ENCODE measurements around the gene NFKBIE. TPM values are rescaled to one million over a fixed set of nuclear protein-coding genes. Genes with fewer than 3 reads are reported as not detected.

Gene NFKBIE
- total RNA-seq, 1 experiment from 2014 or later = 24.9 TPM

DNA sequence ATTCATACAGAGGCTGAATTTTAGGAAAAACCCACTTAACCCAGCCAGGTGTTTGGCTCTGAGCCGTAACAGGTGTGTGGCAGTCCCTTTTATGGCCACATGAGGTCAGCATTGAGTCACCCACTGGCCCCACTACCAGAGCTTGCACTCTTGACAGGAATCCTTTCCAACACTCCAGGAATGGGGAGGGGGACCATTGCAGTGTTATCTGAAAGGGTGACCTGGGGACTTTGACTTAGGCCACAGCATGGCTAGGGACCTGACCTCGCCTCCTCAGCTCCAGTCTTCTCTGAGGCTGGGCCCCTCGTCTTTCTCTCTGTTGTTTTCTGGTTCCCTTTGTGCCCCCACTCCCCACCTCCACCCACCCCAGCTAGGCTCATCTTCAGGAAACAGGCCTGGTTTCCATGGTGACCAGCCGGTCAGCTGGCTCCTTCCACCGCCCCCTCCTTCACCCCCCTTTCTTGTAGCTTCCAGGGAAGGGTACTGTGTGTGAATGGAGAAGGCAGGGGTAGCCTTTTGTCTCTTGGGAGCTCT lies 2.8 kb upstream of the NFKBIE start:
- no peak for DNase-seq (ENCODE audit: low read depth, low spot score)
- TF ChIP-seq, protein P1, sequence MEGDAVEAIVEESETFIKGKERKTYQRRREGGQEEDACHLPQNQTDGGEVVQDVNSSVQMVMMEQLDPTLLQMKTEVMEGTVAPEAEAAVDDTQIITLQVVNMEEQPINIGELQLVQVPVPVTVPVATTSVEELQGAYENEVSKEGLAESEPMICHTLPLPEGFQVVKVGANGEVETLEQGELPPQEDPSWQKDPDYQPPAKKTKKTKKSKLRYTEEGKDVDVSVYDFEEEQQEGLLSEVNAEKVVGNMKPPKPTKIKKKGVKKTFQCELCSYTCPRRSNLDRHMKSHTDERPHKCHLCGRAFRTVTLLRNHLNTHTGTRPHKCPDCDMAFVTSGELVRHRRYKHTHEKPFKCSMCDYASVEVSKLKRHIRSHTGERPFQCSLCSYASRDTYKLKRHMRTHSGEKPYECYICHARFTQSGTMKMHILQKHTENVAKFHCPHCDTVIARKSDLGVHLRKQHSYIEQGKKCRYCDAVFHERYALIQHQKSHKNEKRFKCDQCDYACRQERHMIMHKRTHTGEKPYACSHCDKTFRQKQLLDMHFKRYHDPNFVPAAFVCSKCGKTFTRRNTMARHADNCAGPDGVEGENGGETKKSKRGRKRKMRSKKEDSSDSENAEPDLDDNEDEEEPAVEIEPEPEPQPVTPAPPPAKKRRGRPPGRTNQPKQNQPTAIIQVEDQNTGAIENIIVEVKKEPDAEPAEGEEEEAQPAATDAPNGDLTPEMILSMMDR (IDR thresholded peaks at IDR 0.05) = peak; percentile 98
- TF ChIP-seq, protein P2, sequence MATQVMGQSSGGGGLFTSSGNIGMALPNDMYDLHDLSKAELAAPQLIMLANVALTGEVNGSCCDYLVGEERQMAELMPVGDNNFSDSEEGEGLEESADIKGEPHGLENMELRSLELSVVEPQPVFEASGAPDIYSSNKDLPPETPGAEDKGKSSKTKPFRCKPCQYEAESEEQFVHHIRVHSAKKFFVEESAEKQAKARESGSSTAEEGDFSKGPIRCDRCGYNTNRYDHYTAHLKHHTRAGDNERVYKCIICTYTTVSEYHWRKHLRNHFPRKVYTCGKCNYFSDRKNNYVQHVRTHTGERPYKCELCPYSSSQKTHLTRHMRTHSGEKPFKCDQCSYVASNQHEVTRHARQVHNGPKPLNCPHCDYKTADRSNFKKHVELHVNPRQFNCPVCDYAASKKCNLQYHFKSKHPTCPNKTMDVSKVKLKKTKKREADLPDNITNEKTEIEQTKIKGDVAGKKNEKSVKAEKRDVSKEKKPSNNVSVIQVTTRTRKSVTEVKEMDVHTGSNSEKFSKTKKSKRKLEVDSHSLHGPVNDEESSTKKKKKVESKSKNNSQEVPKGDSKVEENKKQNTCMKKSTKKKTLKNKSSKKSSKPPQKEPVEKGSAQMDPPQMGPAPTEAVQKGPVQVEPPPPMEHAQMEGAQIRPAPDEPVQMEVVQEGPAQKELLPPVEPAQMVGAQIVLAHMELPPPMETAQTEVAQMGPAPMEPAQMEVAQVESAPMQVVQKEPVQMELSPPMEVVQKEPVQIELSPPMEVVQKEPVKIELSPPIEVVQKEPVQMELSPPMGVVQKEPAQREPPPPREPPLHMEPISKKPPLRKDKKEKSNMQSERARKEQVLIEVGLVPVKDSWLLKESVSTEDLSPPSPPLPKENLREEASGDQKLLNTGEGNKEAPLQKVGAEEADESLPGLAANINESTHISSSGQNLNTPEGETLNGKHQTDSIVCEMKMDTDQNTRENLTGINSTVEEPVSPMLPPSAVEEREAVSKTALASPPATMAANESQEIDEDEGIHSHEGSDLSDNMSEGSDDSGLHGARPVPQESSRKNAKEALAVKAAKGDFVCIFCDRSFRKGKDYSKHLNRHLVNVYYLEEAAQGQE (IDR thresholded peaks at IDR 0.05; ENCODE audit: insufficient read depth in 1 of 2, low read depth in 2 of 2, low read length in 1 of 2) = 0 out of 4 replicates have a peak, but pooled peaks of 1 of the 2 experiments have one; percentile 15
- TF ChIP-seq TCF7L2 (IDR thresholded peaks at IDR 0.05; ENCODE audit: low read depth, low read length) (no peak), SIN3A (IDR thresholded peaks at IDR 0.05; ENCODE audit: borderline replicate concordance, insufficient read depth, low read depth, low read length) (no peak), POLR2AphosphoS5 (IDR thresholded peaks at IDR 0.05; ENCODE audit: low read depth, low read length) (no peak)
- Histone ChIP-seq H3K4me3 (ENCODE audit: low read depth in 2 of 2, low read length in 2 of 2) (no peak overlapping the region), H3K9me3 (ENCODE audit: control insufficient read depth, insufficient read depth, low read depth, low read length) (no peaks in the 10 kb centered on the region), H3K36me3 (ENCODE audit: control insufficient read depth, insufficient read depth, low read length) (no peaks in the 10 kb centered on the region; the same call in 1 of the 2 replicates), H3K27ac (ENCODE audit: low read length) (no peak overlapping the region), H3K27me3 (ENCODE audit: control insufficient read depth, insufficient read depth, low read length) (peaks cover 16% of the 10 kb centered on the region), H3K4me1 (ENCODE audit: control insufficient read depth, insufficient read depth, low read length) (peaks cover 10% of the 10 kb centered on the region)
- intact Hi-C loops (cut with micrococcal nuclease; ENCODE audit: unreplicated experiment) = loop anchor here (1.0 to 2.0 kb wide), 2 partner anchors 37 to 70 kb away; no protein-coding TSS in a partner anchor
- CTCF ChIA-PET = interaction anchor here (0.5 to 2.0 kb wide), 14 partner anchors 9 to 562 kb away, joined by 3 to 18 read pairs (median 4); partner anchors contain the start of genes AARS2 and CDC5L
- BruUV-seq (replicated peaks) = no TSS peak
- in situ Hi-C loops (cut with HindIII; ENCODE audit: low pct_unique_long_range_greater_than_20kb, low sequenced_read_pairs) = no loop called here
- peak; percentile 34; the same call in 1 of the 2 replicates for ATAC-seq
- POLR2A ChIA-PET = interaction anchor here (0.7 kb wide), 1 partner anchor 190 kb away, joined by 6 read pairs; no protein-coding TSS in a partner anchor

DNA sequence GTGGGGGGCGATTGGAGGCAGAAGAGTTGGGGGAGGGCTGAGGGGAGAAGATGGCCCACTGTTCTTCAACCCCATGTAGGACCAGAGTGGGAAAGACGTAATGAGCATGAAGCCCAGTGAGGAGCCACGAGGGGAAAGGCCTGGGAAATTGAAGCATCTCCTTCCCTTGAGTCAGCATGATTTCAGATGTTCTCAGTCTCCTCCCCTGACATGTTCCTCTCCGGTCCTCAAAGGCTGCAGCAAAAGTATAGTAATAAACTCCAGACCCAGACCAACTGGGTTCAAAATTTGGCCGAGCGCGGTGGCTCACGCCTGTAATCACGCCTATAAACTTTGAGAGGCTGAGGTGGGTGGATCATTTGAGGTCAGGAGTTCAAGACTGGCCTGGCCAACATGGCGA lies 1.9 kb upstream of the NFKBIE start:
- H3K27me3 ChIP-seq (ENCODE audit: control insufficient read depth, insufficient read depth, low read length) = peaks cover 16% of the 10 kb centered on the region
- no peak for DNase-seq (ENCODE audit: low read depth, low spot score)
- in situ Hi-C loops (cut with HindIII; ENCODE audit: low pct_unique_long_range_greater_than_20kb, low sequenced_read_pairs) = no loop called here
- TF ChIP-seq POLR2AphosphoS5 (IDR thresholded peaks at IDR 0.05; ENCODE audit: low read depth, low read length) (no peak), SIN3A (IDR thresholded peaks at IDR 0.05; ENCODE audit: borderline replicate concordance, insufficient read depth, low read depth, low read length) (no peak)
- no peaks in the 10 kb centered on the region for H3K9me3 ChIP-seq (ENCODE audit: control insufficient read depth, insufficient read depth, low read depth, low read length)
- no peak overlapping the region for H3K27ac ChIP-seq (ENCODE audit: low read length)
- no peak for ATAC-seq
- ChIA-PET POLR2A (no interaction called here), CTCF (no interaction called here)
- H3K36me3 ChIP-seq (ENCODE audit: control insufficient read depth, insufficient read depth, low read length) = no peaks in the 10 kb centered on the region; the same call in none of the 2 replicates
- intact Hi-C loops (cut with micrococcal nuclease; ENCODE audit: unreplicated experiment) = no loop called here
- peaks cover 18% of the 10 kb centered on the region for H3K4me1 ChIP-seq (ENCODE audit: control insufficient read depth, insufficient read depth, low read length)
- no TSS peak for BruUV-seq (replicated peaks)
- H3K4me3 ChIP-seq (ENCODE audit: low read depth in 2 of 2, low read length in 2 of 2) = no peak overlapping the region

DNA sequence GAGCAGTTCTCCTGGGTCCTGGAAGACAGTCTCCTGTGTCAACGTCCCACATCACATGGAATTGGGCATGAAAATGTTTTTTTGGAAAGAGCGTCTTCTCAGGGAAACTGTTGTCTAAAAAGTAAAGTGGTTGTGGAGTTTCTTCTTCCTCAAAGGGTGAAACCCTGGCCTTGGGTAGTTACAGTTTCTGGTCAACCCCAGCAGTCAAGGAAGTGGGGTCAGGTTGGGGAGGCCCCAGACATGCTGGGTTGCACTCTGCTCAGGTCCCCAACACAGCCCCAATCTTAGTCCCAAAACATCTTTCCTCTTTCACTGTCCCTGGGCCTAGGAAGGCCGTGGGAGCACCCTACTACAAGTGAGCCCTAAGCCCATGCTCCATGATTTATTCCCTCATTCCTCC lies 996 bp upstream of the NFKBIE start:
- ChIA-PET CTCF (no interaction called here), POLR2A (no interaction called here)
- no peak for DNase-seq (ENCODE audit: low read depth, low spot score)
- no peak overlapping the region for H3K4me3 ChIP-seq (ENCODE audit: low read depth in 2 of 2, low read length in 2 of 2)
- no peak for ATAC-seq
- H3K4me1 ChIP-seq (ENCODE audit: control insufficient read depth, insufficient read depth, low read length) = peaks cover 23% of the 10 kb centered on the region
- intact Hi-C loops (cut with micrococcal nuclease; ENCODE audit: unreplicated experiment) = no loop called here
- TF ChIP-seq, protein P2 (IDR thresholded peaks at IDR 0.05; ENCODE audit: insufficient read depth in 1 of 2, low read depth in 2 of 2, low read length in 1 of 2) = no peak
- TF ChIP-seq, protein P1 (IDR thresholded peaks at IDR 0.05) = no peak
- no peak for TF ChIP-seq TCF7L2 (IDR thresholded peaks at IDR 0.05; ENCODE audit: low read depth, low read length)
- TF ChIP-seq POLR2AphosphoS5 (IDR thresholded peaks at IDR 0.05; ENCODE audit: low read depth, low read length) = no peak
- H3K36me3 ChIP-seq (ENCODE audit: control insufficient read depth, insufficient read depth, low read length) = no peaks in the 10 kb centered on the region; the same call in none of the 2 replicates
- peak overlapping the region; percentile 79; the same call in 1 of the 2 replicates for H3K27ac ChIP-seq (ENCODE audit: low read length)
- no TSS peak for BruUV-seq (replicated peaks)
- H3K9me3 ChIP-seq (ENCODE audit: control insufficient read depth, insufficient read depth, low read depth, low read length) = no peaks in the 10 kb centered on the region
- peaks cover 15% of the 10 kb centered on the region for H3K27me3 ChIP-seq (ENCODE audit: control insufficient read depth, insufficient read depth, low read length)
- in situ Hi-C loops (cut with HindIII; ENCODE audit: low pct_unique_long_range_greater_than_20kb, low sequenced_read_pairs) = no loop called here

Data from Panc1 (cell line).